ENCODE data around the gene TRIM34. TPM values are rescaled to one million over a fixed set of nuclear protein-coding genes. Genes with fewer than 3 reads are reported as not detected.
"Not testable (repeated sequence)": the region's sequence is repeated elsewhere in the genome, so short reads cannot be mapped to it uniquely, and the experiment has no call there.

TRIM34 gene
- total RNA-seq, 1 experiment from 2014 or later, result 6.3 TPM

GRCh38 chr11:5620651-5621521, 3.9 kb upstream of the TRIM34 start:
- no peak for DNase-seq (ENCODE audit: extremely low read depth, low read depth)

- DNase-seq (ENCODE audit: extremely low read depth, low read depth), result no peak
These were observed 3.2 kb upstream of the TRIM34 start for GRCh38 chr11:5621580-5621979.

- DNase-seq (ENCODE audit: extremely low read depth, low read depth), result no peak
These were observed 2.0 kb upstream of the TRIM34 start for GRCh38 chr11:5622802-5623201.

GRCh38 chr11:5625281-5625680, 480 bp downstream of the TRIM34 start:
- no peak for DNase-seq (ENCODE audit: extremely low read depth, low read depth)

GRCh38 chr11:5626196-5626595, 1.4 kb downstream of the TRIM34 start:
- no peak for DNase-seq (ENCODE audit: extremely low read depth, low read depth)

- no peak for DNase-seq (ENCODE audit: extremely low read depth, low read depth)
These were observed 6.6 kb downstream of the TRIM34 start for GRCh38 chr11:5631417-5631816.

- no peak for DNase-seq (ENCODE audit: extremely low read depth, low read depth)
These were observed 7.3 kb downstream of the TRIM34 start for GRCh38 chr11:5631969-5632635.

- no peak for DNase-seq (ENCODE audit: extremely low read depth, low read depth)
These were observed 15.2 kb downstream of the TRIM34 start for GRCh38 chr11:5639953-5640352.

GRCh38 chr11:5643585-5643984, 18.8 kb downstream of the TRIM34 start:
- no peak for DNase-seq (ENCODE audit: extremely low read depth, low read depth)

- DNase-seq (ENCODE audit: extremely low read depth, low read depth), result no peak
These were observed 21.3 kb downstream of the TRIM34 start for GRCh38 chr11:5646139-5646538.

- DNase-seq (ENCODE audit: extremely low read depth, low read depth), result no peak
These were observed 30.7 kb downstream of the TRIM34 start for GRCh38 chr11:5655474-5655873.

- not testable (repeated sequence) for DNase-seq (ENCODE audit: extremely low read depth, low read depth)
These were observed 32.2 kb downstream of the TRIM34 start for GRCh38 chr11:5656956-5657355.

- no peak for DNase-seq (ENCODE audit: extremely low read depth, low read depth)
These were observed 33.5 kb downstream of the TRIM34 start for GRCh38 chr11:5658318-5658717.

GRCh38 chr11:5663511-5663910, 38.7 kb downstream of the TRIM34 start:
- no peak for DNase-seq (ENCODE audit: extremely low read depth, low read depth)

GRCh38 chr11:5665051-5665570, 40.3 kb downstream of the TRIM34 start:
- no peak for DNase-seq (ENCODE audit: extremely low read depth, low read depth)

GRCh38 chr11:5665746-5666401, 41.1 kb downstream of the TRIM34 start:
- no peak for DNase-seq (ENCODE audit: extremely low read depth, low read depth)

- no peak for DNase-seq (ENCODE audit: extremely low read depth, low read depth)
These were observed 41.6 kb downstream of the TRIM34 start for GRCh38 chr11:5666402-5666793.

- no peak for DNase-seq (ENCODE audit: extremely low read depth, low read depth)
These were observed 47.0 kb downstream of the TRIM34 start for GRCh38 chr11:5671831-5672230.

GRCh38 chr11:5674391-5674790, 49.6 kb downstream of the TRIM34 start:
- DNase-seq (ENCODE audit: extremely low read depth, low read depth), result no peak

GRCh38 chr11:5679811-5680210, 55.0 kb downstream of the TRIM34 start:
- no peak for DNase-seq (ENCODE audit: extremely low read depth, low read depth)

- DNase-seq (ENCODE audit: extremely low read depth, low read depth), result not testable (repeated sequence)
These were observed 58.2 kb downstream of the TRIM34 start for GRCh38 chr11:5682890-5683441.

All from NCI-H460 (cell line).